Skin epidermis (tissue), 12 donors: ENCODE results near the gene SPACA6.

ENCODE experiments used
- H3K27ac ChIP-seq, 21 experiments: fragments of 200-600 bp; sonication (generic) in 11 of 21; one replicate each; pipeline ENCODE4 v1.5.0; 2020; ENCODE audit warnings: mild to moderate bottlenecking in 3 of 21, inconsistent platforms in 2 of 21, moderate library complexity in 2 of 21
- H3K4me3 ChIP-seq, 7 experiments: fragments of 200-600 bp; sonication (generic) in 2 of 7; one replicate each; pipeline ENCODE4 v1.5.0; 2020; ENCODE audit warnings: inconsistent platforms in 2 of 7, mild to moderate bottlenecking in 2 of 7, moderate library complexity in 1 of 7

Gene SPACA6

GRCh38 chr19:51702103-51702824 lies 9.1 kb downstream of the SPACA6 start:
- Histone ChIP-seq H3K27ac (peak overlapping the region in 11 of 21 experiments; percentile 1 to 99 (median 96)), H3K4me3 (peak overlapping the region in 3 of 7 experiments; percentile 15 to 70 (median 49))

- peak overlapping the region; percentile 49 to 72 (median 63) for H3K4me3 ChIP-seq
- peak overlapping the region in 16 of 21 experiments; percentile 88 to 99 (median 96) for H3K27ac ChIP-seq
Measured at GRCh38 chr19:51702825-51703574, 9.9 kb downstream of the SPACA6 start.

- Histone ChIP-seq H3K27ac (peak overlapping the region; percentile 42 to 99 (median 95)), H3K4me3 (peak overlapping the region; percentile 49 to 72 (median 63))
Measured at GRCh38 chr19:51703575-51704515, 10.7 kb downstream of the SPACA6 start.

- peak overlapping the region; percentile 42 to 99 (median 95) for H3K27ac ChIP-seq
- peak overlapping the region; percentile 49 to 72 (median 63) for H3K4me3 ChIP-seq
Measured at GRCh38 chr19:51704626-51705025, 11.5 kb downstream of the SPACA6 start.

GRCh38 chr19:51706296-51706695 lies 13.2 kb downstream of the SPACA6 start:
- no peak overlapping the region for H3K27ac ChIP-seq
- H3K4me3 ChIP-seq, result no peak overlapping the region

- Histone ChIP-seq H3K27ac (no peak overlapping the region), H3K4me3 (no peak overlapping the region)
Measured at GRCh38 chr19:51706885-51707284, 13.8 kb downstream of the SPACA6 start.

GRCh38 chr19:51708811-51709210 lies 15.7 kb downstream of the SPACA6 start:
- no peak overlapping the region for H3K27ac ChIP-seq
- H3K4me3 ChIP-seq, result no peak overlapping the region

- H3K4me3 ChIP-seq, result no peak overlapping the region
Measured at GRCh38 chr19:51709575-51709974, 16.4 kb downstream of the SPACA6 start.

GRCh38 chr19:51710163-51710562 lies 17.0 kb downstream of the SPACA6 start:
- Histone ChIP-seq H3K4me3 (no peak overlapping the region), H3K27ac (no peak overlapping the region)

More at GRCh38 chr19:51709575-51709974, 16.4 kb downstream of the SPACA6 start:
- no peak overlapping the region for H3K27ac ChIP-seq

GRCh38 chr19:51711702-51712101 lies 18.6 kb downstream of the SPACA6 start:
- no peak overlapping the region for H3K4me3 ChIP-seq
- H3K27ac ChIP-seq, result no peak overlapping the region

GRCh38 chr19:51712461-51713081 lies 19.4 kb downstream of the SPACA6 start:
- no peak overlapping the region for H3K4me3 ChIP-seq
- H3K27ac ChIP-seq, result no peak overlapping the region

GRCh38 chr19:51713319-51714285 lies 20.5 kb downstream of the SPACA6 start:
- Histone ChIP-seq H3K4me3 (no peak overlapping the region), H3K27ac (no peak overlapping the region)

- Histone ChIP-seq H3K4me3 (no peak overlapping the region), H3K27ac (no peak overlapping the region)
Measured at GRCh38 chr19:51714848-51715247, 21.7 kb downstream of the SPACA6 start.

GRCh38 chr19:51715850-51716249 lies 22.7 kb downstream of the SPACA6 start:
- H3K4me3 ChIP-seq, result no peak overlapping the region
- H3K27ac ChIP-seq, result no peak overlapping the region

GRCh38 chr19:51716925-51717324 lies 23.8 kb downstream of the SPACA6 start:
- no peak overlapping the region for H3K4me3 ChIP-seq
- H3K27ac ChIP-seq, result no peak overlapping the region

GRCh38 chr19:51719251-51719988 lies 26.3 kb downstream of the SPACA6 start:
- peak overlapping the region in 2 of 21 experiments; percentile 35 to 49 for H3K27ac ChIP-seq
- H3K4me3 ChIP-seq, result peak overlapping the region in 2 of 7 experiments; percentile 8 to 11

GRCh38 chr19:51721905-51722304 lies 28.8 kb downstream of the SPACA6 start:
- Histone ChIP-seq H3K27ac (no peak overlapping the region), H3K4me3 (no peak overlapping the region)

- no peak overlapping the region for H3K4me3 ChIP-seq
Measured at GRCh38 chr19:51722492-51722891, 29.4 kb downstream of the SPACA6 start.

More at GRCh38 chr19:51722492-51722891, 29.4 kb downstream of the SPACA6 start:
- H3K27ac ChIP-seq, result no peak overlapping the region
